ENCODE results near the gene ZNF470.

The ZNF470 gene

DNA sequence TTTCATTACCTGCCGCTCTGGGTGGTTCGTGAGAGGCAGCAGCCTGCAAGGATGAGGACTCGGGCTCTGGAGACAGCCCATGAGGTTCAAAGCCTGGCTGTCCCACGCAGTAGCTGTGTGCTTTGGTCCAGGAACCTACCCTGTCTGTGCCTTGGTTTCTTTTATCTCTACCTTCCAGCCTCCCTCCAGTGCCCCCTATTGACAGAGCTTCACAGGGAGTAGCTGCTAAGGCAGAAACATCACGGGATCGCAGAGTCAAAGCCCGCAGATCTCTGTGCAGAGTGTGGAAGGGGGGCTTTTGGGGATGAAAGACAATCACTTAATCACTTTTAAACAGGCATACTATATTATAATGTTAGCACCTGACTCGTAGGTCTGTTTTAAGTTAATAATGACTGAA lies 44.0 kb downstream of the ZNF470 start:
- no peak for DNase-seq

DNA sequence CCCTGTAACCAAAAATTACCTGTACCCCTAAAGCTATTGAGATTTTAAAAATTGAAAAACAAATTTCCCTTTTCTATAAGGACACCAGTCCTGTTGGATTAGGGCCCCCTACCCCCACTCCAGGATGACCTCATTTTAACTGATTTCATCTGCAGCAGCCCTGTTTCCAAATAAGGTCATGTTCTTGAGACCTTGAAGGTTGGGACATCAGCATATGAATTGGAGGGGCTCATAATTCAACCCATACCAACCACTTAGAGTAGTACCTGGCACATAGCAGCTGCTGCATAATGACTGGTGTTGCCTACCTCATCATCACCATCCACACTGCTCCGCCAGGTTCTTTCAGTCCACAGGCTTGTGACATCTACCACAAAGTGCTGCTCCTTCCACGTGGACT lies 45.5 kb downstream of the ZNF470 start:
- DNase-seq, result no peak

DNA sequence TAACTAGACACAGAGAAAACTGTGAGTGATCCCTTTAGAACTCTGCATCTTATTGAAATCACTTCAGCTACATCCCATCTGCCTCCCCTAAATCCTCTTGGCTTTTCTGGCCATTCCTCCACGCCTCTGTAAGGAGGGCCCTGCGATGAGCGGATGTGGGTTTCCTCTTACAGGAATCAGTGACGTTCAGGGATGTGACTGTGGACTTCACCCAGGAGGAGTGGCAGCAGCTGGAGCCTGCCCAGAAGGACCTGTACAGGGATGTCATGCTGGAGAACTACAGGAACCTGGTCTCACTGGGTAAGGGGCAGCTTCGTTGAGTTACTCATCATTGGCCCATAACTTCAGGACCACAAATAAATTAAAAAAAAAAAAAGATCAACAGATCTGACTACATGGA lies 46.4 kb downstream of the ZNF470 start:
- no peak for DNase-seq

DNA sequence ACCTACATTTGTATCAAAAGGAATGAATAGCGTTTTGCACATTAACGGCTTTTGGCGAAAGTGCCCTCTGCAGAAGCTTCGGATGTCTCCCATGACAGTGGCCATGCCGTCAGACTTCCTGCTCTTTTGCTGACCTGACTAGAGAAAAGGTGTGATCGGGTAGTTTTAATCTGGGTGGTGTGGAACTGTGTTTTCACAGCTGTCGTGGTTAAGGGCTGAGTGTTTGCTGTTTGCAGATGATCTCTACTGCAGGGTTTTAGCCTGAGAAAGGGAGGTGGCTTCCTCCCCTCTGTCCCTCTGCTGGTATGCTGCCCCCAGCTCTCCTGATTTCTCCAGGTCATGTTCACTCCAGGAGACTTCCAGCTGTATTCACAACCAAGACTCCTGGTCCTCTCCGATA lies 50.3 kb downstream of the ZNF470 start:
- no peak for DNase-seq

DNA sequence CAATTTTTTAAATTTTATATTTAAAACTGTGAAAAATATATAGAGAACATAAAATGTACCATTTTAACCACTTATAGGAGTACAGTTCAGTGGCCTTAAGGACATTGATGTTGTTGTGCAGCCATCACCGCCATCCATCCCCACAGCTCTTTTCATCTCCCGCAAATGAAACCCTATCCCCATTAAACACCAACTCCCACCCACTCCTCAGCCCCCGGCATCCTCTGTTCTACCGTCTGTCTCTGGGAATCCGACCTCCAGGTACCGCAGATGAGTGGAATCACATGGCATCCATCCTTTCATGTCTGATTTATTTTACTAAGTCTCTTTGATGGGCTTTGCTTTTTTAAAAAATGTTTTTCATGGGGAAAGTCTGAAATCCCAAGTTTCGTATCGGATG lies 51.9 kb downstream of the ZNF470 start:
- no peak for DNase-seq

DNA sequence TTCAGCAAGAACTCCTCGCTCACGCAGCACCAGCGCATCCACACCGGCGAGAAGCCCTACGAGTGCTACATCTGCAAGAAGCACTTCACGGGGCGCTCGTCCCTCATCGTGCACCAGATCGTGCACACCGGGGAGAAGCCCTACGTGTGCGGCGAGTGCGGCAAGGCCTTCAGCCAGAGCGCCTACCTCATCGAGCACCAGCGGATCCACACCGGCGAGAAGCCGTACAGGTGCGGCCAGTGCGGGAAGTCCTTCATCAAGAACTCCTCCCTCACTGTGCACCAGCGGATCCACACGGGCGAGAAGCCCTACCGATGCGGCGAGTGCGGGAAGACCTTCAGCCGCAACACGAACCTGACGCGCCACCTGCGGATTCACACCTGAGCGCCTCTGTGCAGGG lies 55.1 kb downstream of the ZNF470 start:
- DNase-seq, result no peak

DNA sequence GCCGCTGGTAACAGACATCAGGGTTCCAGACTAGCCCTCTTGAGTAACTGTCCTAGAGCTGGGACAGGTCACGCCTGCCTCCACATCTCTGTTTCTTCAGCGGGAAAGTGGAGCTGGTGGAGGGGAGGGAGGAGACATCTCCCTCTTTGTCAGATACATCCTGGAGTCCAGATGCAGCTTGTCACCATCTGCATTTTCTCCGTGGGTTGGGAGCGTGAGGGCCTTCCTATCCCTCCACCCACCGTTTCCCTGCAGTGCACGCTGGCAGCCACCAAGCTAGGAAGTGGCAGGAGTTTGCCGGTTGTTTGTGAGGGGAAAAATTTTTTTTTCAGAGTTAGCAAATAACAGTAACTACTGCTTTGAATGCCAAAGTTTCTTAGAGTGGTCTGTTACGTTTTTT lies 55.7 kb downstream of the ZNF470 start:
- no peak for DNase-seq

DNA sequence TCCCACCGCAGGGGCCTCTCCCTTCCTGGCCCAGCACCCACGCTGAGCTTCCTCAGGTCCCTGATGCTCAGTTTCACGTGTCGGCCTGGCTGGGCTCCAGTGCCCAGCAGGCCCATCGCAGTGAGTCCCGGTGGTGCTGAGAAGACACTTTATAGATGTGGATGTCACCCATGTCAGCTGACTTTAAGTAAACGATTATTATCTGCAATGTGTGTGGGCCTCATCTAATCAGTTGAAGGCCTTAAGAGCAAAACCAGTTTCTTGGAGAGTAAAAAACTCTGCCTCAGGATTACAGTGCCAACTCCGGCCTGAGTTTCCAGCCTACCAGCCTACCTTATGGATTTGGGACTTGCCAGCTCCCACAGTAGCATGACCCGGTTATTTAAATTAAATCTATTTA lies 58.4 kb downstream of the ZNF470 start:
- no peak for DNase-seq

DNA sequence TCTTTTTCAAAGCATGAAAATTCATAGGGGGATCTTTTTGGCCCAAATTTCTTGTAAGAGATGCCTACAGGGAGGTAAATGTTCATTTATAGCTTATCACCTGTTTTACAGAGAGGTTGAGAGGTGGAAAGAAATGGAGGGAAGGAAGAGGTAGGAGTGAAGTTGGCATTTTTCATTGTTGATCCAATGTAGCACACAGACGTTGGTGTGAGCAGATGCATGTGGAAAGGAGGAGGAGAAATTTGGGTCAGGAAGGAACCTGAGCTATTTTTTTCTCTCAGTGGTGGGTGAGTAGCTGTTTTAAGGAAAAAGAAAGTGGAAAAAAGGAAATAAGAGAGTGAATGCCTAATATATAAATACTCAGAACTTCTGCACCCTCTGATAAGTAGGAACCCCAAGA lies 65.8 kb downstream of the ZNF470 start:
- DNase-seq, result no peak

DNA sequence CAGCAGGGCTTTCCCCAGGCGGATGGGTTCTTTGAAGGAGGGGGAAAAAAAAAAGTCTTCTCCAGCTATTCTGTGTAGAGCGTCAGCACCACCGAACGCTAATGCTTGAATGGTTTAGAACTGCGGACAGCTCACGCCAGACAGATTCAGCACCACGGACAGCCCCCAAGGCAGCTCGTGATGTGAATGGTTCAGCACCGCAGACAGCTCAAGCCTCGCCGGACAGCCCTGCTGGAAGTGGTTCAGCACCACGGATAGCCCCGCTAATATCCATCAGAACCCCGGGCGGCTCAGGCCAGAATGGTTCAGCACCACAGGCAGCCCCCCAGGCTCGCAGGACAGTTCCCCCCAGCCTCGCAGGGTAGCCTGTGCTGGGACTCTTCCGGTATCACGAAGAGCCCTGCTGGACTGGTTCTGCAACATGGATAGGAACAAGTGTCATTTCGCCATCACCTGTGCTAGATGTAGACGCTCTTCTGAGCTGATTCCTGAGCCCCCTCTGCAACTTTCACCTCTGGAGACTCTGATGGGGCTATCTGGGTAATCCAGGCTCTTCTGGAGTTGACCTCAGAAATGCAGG lies 70.8 kb downstream of the ZNF470 start:
- no peak for DNase-seq

Measured in NCI-H2029 treated with DMSO at 0.1 percent for 48 hours (cell line).